Panc1 (cell line): ENCODE results near the gene DBH. TPM values are rescaled to one million over a fixed set of nuclear protein-coding genes. Genes with fewer than 3 reads are reported as not detected.

ENCODE experiments used
- ATAC-seq: fragments of 200-7000 bp; cut with Tn5 transposase; 2 replicates; pipeline ENCODE4 v1.9.1; 2020; ENCODE audit warnings: mild to moderate bottlenecking, moderate library complexity
- BruUV-seq: library from RNA; stranded (reverse); fragments of 400-500 nt; replicated peaks from 2 replicates; lab custom pipeline; 2021; lab: Mats Ljungman, UMichigan
- CTCF ChIA-PET: fragments of 300-600 bp; sonication (Branson Sonifier 250); formaldehyde crosslinking; loops from one replicate; lab custom pipeline; 2022; ENCODE audit warnings: antibody characterized with exemption; lab: Charles Lee
- POLR2A ChIA-PET: fragments of 300-600 bp; sonication (Branson Sonifier 250); formaldehyde crosslinking; loops from one replicate; lab custom pipeline; 2022; ENCODE audit warnings: antibody characterized with exemption; lab: Charles Lee
- DNase-seq: peaks from one replicate; pipeline ENCODE4 v3.0.0-alpha.2; 2010; ENCODE audit warnings: low read depth, low spot score
- H3K27ac ChIP-seq: 2 replicates; pipeline ENCODE4 v1.5.1; 2011; ENCODE audit warnings: mild to moderate bottlenecking, low read length, inconsistent platforms
- H3K27me3 ChIP-seq: fragments of 200-500 bp; sonication (Bioruptor generic); 2 replicates; pipeline ENCODE4 v1.6.0; 2014; ENCODE audit warnings: low read length, inconsistent platforms; ENCODE audit not compliant: control insufficient read depth, insufficient read depth
- H3K36me3 ChIP-seq: fragments of 200-500 bp; sonication (Bioruptor generic); 2 replicates; pipeline ENCODE4 v1.5.1; 2014; ENCODE audit warnings: inconsistent platforms, mild to moderate bottlenecking, low read length, moderate library complexity; ENCODE audit not compliant: control insufficient read depth, insufficient read depth
- H3K4me1 ChIP-seq: 2 replicates; pipeline ENCODE4 v1.5.1; 2011; ENCODE audit warnings: inconsistent platforms, mild to moderate bottlenecking, low read length, moderate library complexity; ENCODE audit not compliant: control insufficient read depth, insufficient read depth
- H3K4me3 ChIP-seq, 2 experiments: 2 replicates each; pipeline ENCODE4 v1.5.1; 2011 to 2012; ENCODE audit warnings: low read depth in 2 of 2, low read length in 2 of 2, mild to moderate bottlenecking in 2 of 2, inconsistent platforms in 1 of 2, moderate library complexity in 1 of 2
- H3K9me3 ChIP-seq: fragments of 200-500 bp; sonication (Bioruptor generic); 2 replicates; pipeline ENCODE4 v1.5.1; 2014; ENCODE audit warnings: low read depth, mild to moderate bottlenecking, inconsistent platforms, low read length, moderate library complexity; ENCODE audit not compliant: control insufficient read depth, insufficient read depth
- CTCF ChIP-seq: fragments of 450-650 bp; IDR thresholded peaks from 2 replicates; pipeline ENCODE4 v1.5.1; 2017; ENCODE audit warnings: mild to moderate bottlenecking
- POLR2AphosphoS5 ChIP-seq: IDR thresholded peaks from 2 replicates; pipeline ENCODE4 v1.6.1; 2012; ENCODE audit warnings: mild to moderate bottlenecking, low read depth, low read length, moderate library complexity
- SIN3A ChIP-seq: IDR thresholded peaks from 2 replicates; pipeline ENCODE4 v1.6.1; 2012; ENCODE audit warnings: low read depth, mild to moderate bottlenecking, low read length, moderate library complexity, borderline replicate concordance; ENCODE audit not compliant: insufficient read depth
- TCF7L2 ChIP-seq: IDR thresholded peaks from 2 replicates; pipeline ENCODE4 v1.6.1; 2011; ENCODE audit warnings: mild to moderate bottlenecking, low read depth, low read length, inconsistent platforms
- in situ Hi-C: cut with HindIII; loops from 2 replicates; pipeline ENCODE4 v1.10.0; 2016; ENCODE audit warnings: low sequenced_read_pairs, low pct_unique_long_range_greater_than_20kb
- intact Hi-C: fragments of 100-400 bp; cut with micrococcal nuclease; formaldehyde crosslinking; loops from one replicate; pipeline ENCODE4 v1.10.0; 2022; ENCODE audit not compliant: unreplicated experiment
- total RNA-seq: library from RNA; stranded (reverse); gene quantifications from one replicate; pipeline ENCODE4 v1.2.1, GENCODE V29; 2021; ENCODE audit not compliant: unreplicated experiment
- TF ChIP-seq, protein P1 (sequence below), 2 experiments: IDR thresholded peaks; 2 replicates each; pipeline ENCODE4 v1.6.1; 2011 to 2012; ENCODE audit warnings: low read depth in 2 of 2, control low read depth in 1 of 2, low read length in 1 of 2, mild to moderate bottlenecking in 1 of 2, moderate library complexity in 1 of 2; ENCODE audit not compliant: insufficient read depth in 1 of 2

DBH gene
- total RNA-seq, 1 experiment from 2014 or later: not detected

GRCh38 chr9:133639613-133640012, 3.5 kb downstream of the DBH start:
- no peak for DNase-seq
- no peaks in the 10 kb centered on the region for H3K36me3 ChIP-seq
- intact Hi-C loops: no loop called here
- H3K27me3 ChIP-seq: no peaks in the 10 kb centered on the region
- no peaks in the 10 kb centered on the region for H3K4me1 ChIP-seq
- TF ChIP-seq POLR2AphosphoS5 (no peak), TCF7L2 (no peak), SIN3A (no peak), CTCF (no peak)
- TF ChIP-seq, protein P1, sequence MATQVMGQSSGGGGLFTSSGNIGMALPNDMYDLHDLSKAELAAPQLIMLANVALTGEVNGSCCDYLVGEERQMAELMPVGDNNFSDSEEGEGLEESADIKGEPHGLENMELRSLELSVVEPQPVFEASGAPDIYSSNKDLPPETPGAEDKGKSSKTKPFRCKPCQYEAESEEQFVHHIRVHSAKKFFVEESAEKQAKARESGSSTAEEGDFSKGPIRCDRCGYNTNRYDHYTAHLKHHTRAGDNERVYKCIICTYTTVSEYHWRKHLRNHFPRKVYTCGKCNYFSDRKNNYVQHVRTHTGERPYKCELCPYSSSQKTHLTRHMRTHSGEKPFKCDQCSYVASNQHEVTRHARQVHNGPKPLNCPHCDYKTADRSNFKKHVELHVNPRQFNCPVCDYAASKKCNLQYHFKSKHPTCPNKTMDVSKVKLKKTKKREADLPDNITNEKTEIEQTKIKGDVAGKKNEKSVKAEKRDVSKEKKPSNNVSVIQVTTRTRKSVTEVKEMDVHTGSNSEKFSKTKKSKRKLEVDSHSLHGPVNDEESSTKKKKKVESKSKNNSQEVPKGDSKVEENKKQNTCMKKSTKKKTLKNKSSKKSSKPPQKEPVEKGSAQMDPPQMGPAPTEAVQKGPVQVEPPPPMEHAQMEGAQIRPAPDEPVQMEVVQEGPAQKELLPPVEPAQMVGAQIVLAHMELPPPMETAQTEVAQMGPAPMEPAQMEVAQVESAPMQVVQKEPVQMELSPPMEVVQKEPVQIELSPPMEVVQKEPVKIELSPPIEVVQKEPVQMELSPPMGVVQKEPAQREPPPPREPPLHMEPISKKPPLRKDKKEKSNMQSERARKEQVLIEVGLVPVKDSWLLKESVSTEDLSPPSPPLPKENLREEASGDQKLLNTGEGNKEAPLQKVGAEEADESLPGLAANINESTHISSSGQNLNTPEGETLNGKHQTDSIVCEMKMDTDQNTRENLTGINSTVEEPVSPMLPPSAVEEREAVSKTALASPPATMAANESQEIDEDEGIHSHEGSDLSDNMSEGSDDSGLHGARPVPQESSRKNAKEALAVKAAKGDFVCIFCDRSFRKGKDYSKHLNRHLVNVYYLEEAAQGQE (IDR thresholded peaks at IDR 0.05; ENCODE audit: insufficient read depth in 1 of 2, low read depth in 2 of 2, low read length in 1 of 2): no peak
- no peak overlapping the region for H3K27ac ChIP-seq
- in situ Hi-C loops: no loop called here
- H3K9me3 ChIP-seq: no peaks in the 10 kb centered on the region
- ATAC-seq: no peak
- CTCF ChIA-PET: no interaction called here
- POLR2A ChIA-PET: no interaction called here
- no TSS peak for BruUV-seq
- H3K4me3 ChIP-seq: no peak overlapping the region

- Histone ChIP-seq H3K4me1 (no peaks in the 10 kb centered on the region), H3K9me3 (no peaks in the 10 kb centered on the region), H3K27ac (no peak overlapping the region), H3K27me3 (no peaks in the 10 kb centered on the region), H3K36me3 (no peaks in the 10 kb centered on the region), H3K4me3 (no peak overlapping the region)
- no peak for ATAC-seq
- no peak for TF ChIP-seq CTCF
- TF ChIP-seq, protein P1 (IDR thresholded peaks at IDR 0.05; ENCODE audit: insufficient read depth in 1 of 2, low read depth in 2 of 2, low read length in 1 of 2): no peak
- no peak for TF ChIP-seq POLR2AphosphoS5
- TF ChIP-seq TCF7L2: no peak
- no peak for TF ChIP-seq SIN3A
- CTCF ChIA-PET: no interaction called here
- intact Hi-C loops: no loop called here
- no peak for DNase-seq
- POLR2A ChIA-PET: no interaction called here
- in situ Hi-C loops: no loop called here
- BruUV-seq: no TSS peak
Observed at GRCh38 chr9:133640160-133640559, 4.0 kb downstream of the DBH start.
